K562 (cell line): Measurements from ENCODE around the gene INPP4B.

ENCODE experiments used
- RBM34 ChIP-seq: fragments of 200-400 bp; formaldehyde crosslinking; IDR thresholded peaks from 2 replicates; pipeline ENCODE4 v1.6.1; 2018; ENCODE audit warnings: low read length, borderline replicate concordance; ENCODE audit not compliant: insufficient read depth
- SFPQ ChIP-seq: fragments of 200-400 bp; formaldehyde crosslinking; IDR thresholded peaks from 2 replicates; pipeline ENCODE4 v1.6.1; 2017; ENCODE audit warnings: mild to moderate bottlenecking, low read depth, low read length, moderate library complexity
- SMC3 ChIP-seq: conservative IDR thresholded peaks from 2 replicates; pipeline ENCODE4 v1.6.1; 2011; ENCODE audit warnings: low read depth, low read length, improper control_type of control experiment; ENCODE audit not compliant: insufficient read depth
- SUPT5H ChIP-seq: fragments of 450-650 bp; IDR thresholded peaks from 2 replicates; pipeline ENCODE4 v1.6.1; 2016
- ZNF274 ChIP-seq: IDR thresholded peaks from 2 replicates; pipeline ENCODE4 v1.6.1; 2011; ENCODE audit warnings: low read depth, mild to moderate bottlenecking, low read length, moderate library complexity, borderline replicate concordance
- TF ChIP-seq, protein P1 (sequence below): sonication (generic); formaldehyde crosslinking; IDR thresholded peaks from 2 replicates; pipeline ENCODE4 v1.8.0; 2022; ENCODE audit warnings: mild to moderate bottlenecking, missing genetic modification reagents
- TF ChIP-seq, protein P2 (sequence below): fragments of 250-450 bp; sonication (Bioruptor Pico); IDR thresholded peaks from 2 replicates; pipeline ENCODE4 v1.4.0; 2020; ENCODE audit warnings: mild to moderate bottlenecking, moderate library complexity

- TF ChIP-seq RBM34 (no peak), SUPT5H (no peak), SFPQ (no peak), ZNF274 (no peak), SMC3 (no peak)
- TF ChIP-seq, protein P1, sequence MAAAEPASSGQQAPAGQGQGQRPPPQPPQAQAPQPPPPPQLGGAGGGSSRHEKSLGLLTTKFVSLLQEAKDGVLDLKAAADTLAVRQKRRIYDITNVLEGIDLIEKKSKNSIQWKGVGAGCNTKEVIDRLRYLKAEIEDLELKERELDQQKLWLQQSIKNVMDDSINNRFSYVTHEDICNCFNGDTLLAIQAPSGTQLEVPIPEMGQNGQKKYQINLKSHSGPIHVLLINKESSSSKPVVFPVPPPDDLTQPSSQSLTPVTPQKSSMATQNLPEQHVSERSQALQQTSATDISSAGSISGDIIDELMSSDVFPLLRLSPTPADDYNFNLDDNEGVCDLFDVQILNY (CRISPR knock-in tag) = no peak
- TF ChIP-seq, protein P2, sequence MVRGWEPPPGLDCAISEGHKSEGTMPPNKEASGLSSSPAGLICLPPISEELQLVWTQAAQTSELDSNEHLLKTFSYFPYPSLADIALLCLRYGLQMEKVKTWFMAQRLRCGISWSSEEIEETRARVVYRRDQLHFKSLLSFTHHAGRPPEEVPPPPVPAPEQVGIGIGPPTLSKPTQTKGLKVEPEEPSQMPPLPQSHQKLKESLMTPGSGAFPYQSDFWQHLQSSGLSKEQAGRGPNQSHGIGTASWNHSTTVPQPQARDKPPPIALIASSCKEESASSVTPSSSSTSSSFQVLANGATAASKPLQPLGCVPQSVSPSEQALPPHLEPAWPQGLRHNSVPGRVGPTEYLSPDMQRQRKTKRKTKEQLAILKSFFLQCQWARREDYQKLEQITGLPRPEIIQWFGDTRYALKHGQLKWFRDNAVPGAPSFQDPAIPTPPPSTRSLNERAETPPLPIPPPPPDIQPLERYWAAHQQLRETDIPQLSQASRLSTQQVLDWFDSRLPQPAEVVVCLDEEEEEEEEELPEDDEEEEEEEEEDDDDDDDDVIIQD (CRISPR knock-in tag) = no peak
Measured at GRCh38 chr4:142467088-142467487, 379.0 kb downstream of the INPP4B start.
